Caco-2 (cell line): ENCODE data around the gene ABCC4. TPM values are rescaled to one million over a fixed set of nuclear protein-coding genes. Genes with fewer than 3 reads are reported as not detected.
A peak's percentile ranks its signal among the peaks of the same experiment; 100 is the strongest.

Experiments used
- BruUV-seq: library from RNA; stranded (reverse); fragments of 400-500 nt; replicated peaks from 2 replicates; lab custom pipeline; 2021; lab: Mats Ljungman, UMichigan
- CTCF ChIA-PET: fragments of 300-600 bp; sonication (Branson Sonifier 250); formaldehyde crosslinking; loops from one replicate; lab custom pipeline; 2022; ENCODE audit warnings: antibody characterized with exemption; lab: Charles Lee
- POLR2A ChIA-PET: fragments of 300-600 bp; sonication (Branson Sonifier 250); formaldehyde crosslinking; loops from one replicate; lab custom pipeline; 2022; ENCODE audit warnings: antibody characterized with exemption; lab: Charles Lee
- DNase-seq, 2 experiments: peaks; one replicate each; pipeline versions ENCODE4 v3.0.0 to v3.0.0-alpha.2; 2020 to 2022
- H3K27me3 ChIP-seq: replicated peaks from 2 replicates; pipeline ENCODE4 v1.6.0; 2011; ENCODE audit warnings: low read length; ENCODE audit not compliant: control insufficient read depth, insufficient read depth
- H3K36me3 ChIP-seq: 2 replicates; pipeline ENCODE4 v1.5.1; 2011; ENCODE audit warnings: low read length; ENCODE audit not compliant: control insufficient read depth, insufficient read depth
- H3K4me1 ChIP-seq: fragments of 250-450 bp; sonication (Bioruptor Pico); 2 replicates; pipeline ENCODE4 v1.5.1; 2020; ENCODE audit warnings: mild to moderate bottlenecking
- H3K4me3 ChIP-seq: 2 replicates; pipeline ENCODE4 v1.5.1; 2011; ENCODE audit warnings: low read depth, mild to moderate bottlenecking, control low read depth, low read length
- H3K9me3 ChIP-seq: fragments of 250-450 bp; sonication (Bioruptor Pico); 2 replicates; pipeline ENCODE4 v1.5.1; 2020; ENCODE audit warnings: mild to moderate bottlenecking, moderate library complexity
- H3K27ac Mint-ChIP-seq: one replicate; pipeline ENCODE4 v1.8.0; 2022; ENCODE audit warnings: mixed read lengths; ENCODE audit not compliant: unreplicated experiment
- H3K27me3 Mint-ChIP-seq: one replicate; pipeline ENCODE4 v1.8.0; 2022; ENCODE audit warnings: mixed read lengths; ENCODE audit not compliant: insufficient read depth, unreplicated experiment
- H3K36me3 Mint-ChIP-seq: one replicate; pipeline ENCODE4 v1.8.0; 2022; ENCODE audit warnings: mild to moderate bottlenecking, mixed read lengths; ENCODE audit not compliant: insufficient read depth, unreplicated experiment
- H3K4me1 Mint-ChIP-seq: one replicate; pipeline ENCODE4 v1.8.0; 2022; ENCODE audit warnings: low read depth, mixed read lengths; ENCODE audit not compliant: unreplicated experiment
- H3K4me3 Mint-ChIP-seq: one replicate; pipeline ENCODE4 v1.8.0; 2022; ENCODE audit warnings: mild to moderate bottlenecking, moderate library complexity, mixed read lengths; ENCODE audit not compliant: unreplicated experiment
- H3K9me3 Mint-ChIP-seq: one replicate; pipeline ENCODE4 v1.8.0; 2022; ENCODE audit warnings: mixed read lengths; ENCODE audit not compliant: unreplicated experiment
- intact Hi-C: fragments of 100-400 bp; cut with micrococcal nuclease; formaldehyde crosslinking; loops from one replicate; pipeline ENCODE4 v1.10.0; 2022; ENCODE audit not compliant: unreplicated experiment
- total RNA-seq: library from RNA; stranded (reverse); gene quantifications from 2 replicates; pipeline ENCODE4 v1.2.3, GENCODE V29; 2022
- TF ChIP-seq, protein P1 (sequence below), 2 experiments: fragments of 200-600 bp in 1 of 2; IDR thresholded peaks; 1 replicate in 1 of 2; 2 replicates in 1 of 2; pipeline versions ENCODE4 v1.5.1 to v1.8.0; 2011 to 2022; ENCODE audit warnings: antibody characterized with exemption in 1 of 2, control low read depth in 1 of 2, inconsistent platforms in 1 of 2, low read depth in 1 of 2, low read length in 1 of 2, mild to moderate bottlenecking in 1 of 2, moderate library complexity in 1 of 2; ENCODE audit not compliant: insufficient read depth in 1 of 2, severe bottlenecking in 1 of 2, unreplicated experiment in 1 of 2

The ABCC4 gene
- total RNA-seq, 1 experiment from 2014 or later: 51.9 TPM

DNA sequence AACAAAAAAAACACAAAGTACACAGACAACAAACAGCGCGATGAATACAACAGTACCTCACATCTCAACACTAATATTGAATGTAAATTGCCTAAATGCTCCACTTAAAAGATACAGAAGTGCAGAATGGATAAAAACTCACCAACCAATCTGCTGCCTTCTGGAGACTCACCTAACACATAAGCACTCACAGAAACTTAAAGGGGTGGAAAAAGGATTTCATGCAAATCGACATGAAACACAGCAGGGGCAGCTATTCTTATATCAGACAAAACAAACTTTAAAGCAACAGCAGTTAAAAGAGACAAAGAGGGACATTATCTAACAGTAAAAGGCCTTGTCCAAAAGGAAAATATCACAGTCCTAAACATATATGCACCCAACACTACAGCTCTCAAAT, 209.5 kb downstream of the ABCC4 start:
- Histone ChIP-seq H3K27me3 (no peaks in the 10 kb centered on the region), H3K9me3 (no peaks in the 10 kb centered on the region), H3K4me3 (no peak overlapping the region), H3K4me1 (peaks cover 18% of the 10 kb centered on the region), H3K36me3 (peaks cover 2% of the 10 kb centered on the region; the same call in 1 of the 2 replicates)
- TF ChIP-seq, protein P1, sequence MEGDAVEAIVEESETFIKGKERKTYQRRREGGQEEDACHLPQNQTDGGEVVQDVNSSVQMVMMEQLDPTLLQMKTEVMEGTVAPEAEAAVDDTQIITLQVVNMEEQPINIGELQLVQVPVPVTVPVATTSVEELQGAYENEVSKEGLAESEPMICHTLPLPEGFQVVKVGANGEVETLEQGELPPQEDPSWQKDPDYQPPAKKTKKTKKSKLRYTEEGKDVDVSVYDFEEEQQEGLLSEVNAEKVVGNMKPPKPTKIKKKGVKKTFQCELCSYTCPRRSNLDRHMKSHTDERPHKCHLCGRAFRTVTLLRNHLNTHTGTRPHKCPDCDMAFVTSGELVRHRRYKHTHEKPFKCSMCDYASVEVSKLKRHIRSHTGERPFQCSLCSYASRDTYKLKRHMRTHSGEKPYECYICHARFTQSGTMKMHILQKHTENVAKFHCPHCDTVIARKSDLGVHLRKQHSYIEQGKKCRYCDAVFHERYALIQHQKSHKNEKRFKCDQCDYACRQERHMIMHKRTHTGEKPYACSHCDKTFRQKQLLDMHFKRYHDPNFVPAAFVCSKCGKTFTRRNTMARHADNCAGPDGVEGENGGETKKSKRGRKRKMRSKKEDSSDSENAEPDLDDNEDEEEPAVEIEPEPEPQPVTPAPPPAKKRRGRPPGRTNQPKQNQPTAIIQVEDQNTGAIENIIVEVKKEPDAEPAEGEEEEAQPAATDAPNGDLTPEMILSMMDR (IDR thresholded peaks at IDR 0.05; ENCODE audit: insufficient read depth in 1 of 2, low read depth in 1 of 2, low read length in 1 of 2, severe bottlenecking in 1 of 2, unreplicated experiment in 1 of 2): no peak
- no peak for DNase-seq
- Mint-ChIP-seq H3K27me3 (no peaks in the 10 kb centered on the region), H3K9me3 (peaks cover 26% of the 10 kb centered on the region), H3K4me3 (no peak overlapping the region), H3K27ac (no peak overlapping the region), H3K36me3 (peaks cover 39% of the 10 kb centered on the region), H3K4me1 (peaks cover 26% of the 10 kb centered on the region)
- intact Hi-C loops: no loop called here
- BruUV-seq: no TSS peak
- CTCF ChIA-PET: no interaction called here
- POLR2A ChIA-PET: no interaction called here

DNA sequence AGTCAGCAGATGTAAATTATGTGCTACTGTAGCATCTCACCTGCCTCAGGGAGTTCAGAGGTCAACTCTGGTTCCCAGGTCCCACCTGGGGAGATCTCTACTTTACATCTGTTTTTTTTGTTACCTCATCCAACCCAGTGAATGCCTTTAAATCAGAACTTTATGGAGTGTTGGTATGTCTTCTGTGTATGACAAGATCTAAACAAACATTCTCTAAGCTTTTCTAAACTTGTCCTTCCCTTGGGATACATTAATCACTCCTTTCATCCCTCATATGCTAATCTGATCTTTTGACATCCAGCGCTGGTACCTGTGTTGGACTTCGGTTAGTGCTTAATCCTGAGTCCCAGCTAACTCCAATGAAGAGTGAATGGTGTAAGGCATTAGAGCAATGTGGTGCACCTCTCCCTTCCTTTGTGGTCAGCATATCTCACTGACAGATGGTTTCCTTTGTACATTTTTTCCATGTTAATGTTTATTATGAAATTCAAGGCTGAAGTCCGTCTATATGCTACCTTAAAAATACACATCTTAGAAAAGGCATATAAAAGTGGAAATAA, 213.4 kb downstream of the ABCC4 start:
- ChIA-PET CTCF (interaction anchor here (0.5 to 1.0 kb wide), 3 partner anchors 317 to 1460 kb away, joined by 3 read pairs; no protein-coding TSS in a partner anchor), POLR2A (interaction anchor here (0.7 kb wide), 2 partner anchors 63 to 94 kb away, joined by 3 read pairs; no protein-coding TSS in a partner anchor)
- intact Hi-C loops: loop anchor here (1.0 to 2.0 kb wide), 3 partner anchors 36 to 85 kb away; no protein-coding TSS in a partner anchor
- TF ChIP-seq, protein P1 (IDR thresholded peaks at IDR 0.05; ENCODE audit: insufficient read depth in 1 of 2, low read depth in 1 of 2, low read length in 1 of 2, severe bottlenecking in 1 of 2, unreplicated experiment in 1 of 2): no peak
- Histone ChIP-seq H3K27me3 (no peaks in the 10 kb centered on the region), H3K4me3 (no peak overlapping the region), H3K36me3 (peaks cover 2% of the 10 kb centered on the region; the same call in 1 of the 2 replicates), H3K9me3 (no peaks in the 10 kb centered on the region), H3K4me1 (peaks cover 23% of the 10 kb centered on the region)
- Mint-ChIP-seq H3K27me3 (no peaks in the 10 kb centered on the region), H3K9me3 (peaks cover 9% of the 10 kb centered on the region), H3K4me3 (no peak overlapping the region), H3K4me1 (peaks cover 19% of the 10 kb centered on the region), H3K36me3 (peaks cover 41% of the 10 kb centered on the region), H3K27ac (no peak overlapping the region)
- BruUV-seq: no TSS peak
- peak; percentile 83 to 87 for DNase-seq

DNA sequence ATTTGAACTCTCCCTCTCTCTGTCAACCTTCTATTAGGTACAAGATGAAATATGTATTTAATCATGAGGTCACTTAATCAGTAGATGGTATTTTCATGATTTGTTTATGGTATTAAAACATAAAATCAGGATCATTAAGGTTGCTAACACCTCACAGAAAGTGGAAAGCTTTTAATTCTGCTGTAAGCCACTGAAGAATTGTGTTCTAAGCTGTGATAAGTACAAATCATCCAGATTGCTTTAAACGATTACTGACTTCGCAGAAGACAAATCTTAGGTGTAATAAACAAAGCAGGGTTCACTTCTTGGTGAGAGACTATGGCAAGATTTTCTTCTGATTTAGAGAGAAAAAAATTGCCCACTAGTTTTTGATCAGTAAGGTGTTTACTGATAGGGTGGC, 214.5 kb downstream of the ABCC4 start:
- CTCF ChIA-PET: no interaction called here

More for the DNA sequence above, 214.5 kb downstream of the ABCC4 start:
- H3K36me3 ChIP-seq: peaks cover 2% of the 10 kb centered on the region; the same call in 1 of the 2 replicates
- POLR2A ChIA-PET: no interaction called here
- H3K4me3 Mint-ChIP-seq: no peak overlapping the region
- peaks cover 18% of the 10 kb centered on the region for H3K4me1 Mint-ChIP-seq
- H3K4me3 ChIP-seq: no peak overlapping the region
- no peak overlapping the region for H3K27ac Mint-ChIP-seq
- H3K9me3 Mint-ChIP-seq: no peaks in the 10 kb centered on the region
- peaks cover 42% of the 10 kb centered on the region for H3K36me3 Mint-ChIP-seq
- TF ChIP-seq, protein P1 (IDR thresholded peaks at IDR 0.05; ENCODE audit: insufficient read depth in 1 of 2, low read depth in 1 of 2, low read length in 1 of 2, severe bottlenecking in 1 of 2, unreplicated experiment in 1 of 2): no peak
- intact Hi-C loops: loop anchor here (1.0 to 2.0 kb wide), 3 partner anchors 38 to 83 kb away; no protein-coding TSS in a partner anchor
- H3K27me3 ChIP-seq: no peaks in the 10 kb centered on the region
- no peaks in the 10 kb centered on the region for H3K9me3 ChIP-seq
- no TSS peak for BruUV-seq
- peaks cover 23% of the 10 kb centered on the region for H3K4me1 ChIP-seq
- DNase-seq: no peak
- H3K27me3 Mint-ChIP-seq: no peaks in the 10 kb centered on the region
